Urothelium cell line (cell line): ENCODE data around the gene ZNF552.
"Not testable (repeated sequence)": the region's sequence is repeated elsewhere in the genome, so short reads cannot be mapped to it uniquely, and the experiment has no call there.

Source experiments
- DNase-seq: peaks from one replicate; pipeline ENCODE4 v3.0.0; 2011; ENCODE audit warnings: low spot score, mixed read lengths
- FAIRE-seq: peaks from 2 replicates; lab custom pipeline; 2011; peaks lifted over from hg19 to GRCh38; lab: Jason Lieb, UNC

ZNF552 gene

DNA sequence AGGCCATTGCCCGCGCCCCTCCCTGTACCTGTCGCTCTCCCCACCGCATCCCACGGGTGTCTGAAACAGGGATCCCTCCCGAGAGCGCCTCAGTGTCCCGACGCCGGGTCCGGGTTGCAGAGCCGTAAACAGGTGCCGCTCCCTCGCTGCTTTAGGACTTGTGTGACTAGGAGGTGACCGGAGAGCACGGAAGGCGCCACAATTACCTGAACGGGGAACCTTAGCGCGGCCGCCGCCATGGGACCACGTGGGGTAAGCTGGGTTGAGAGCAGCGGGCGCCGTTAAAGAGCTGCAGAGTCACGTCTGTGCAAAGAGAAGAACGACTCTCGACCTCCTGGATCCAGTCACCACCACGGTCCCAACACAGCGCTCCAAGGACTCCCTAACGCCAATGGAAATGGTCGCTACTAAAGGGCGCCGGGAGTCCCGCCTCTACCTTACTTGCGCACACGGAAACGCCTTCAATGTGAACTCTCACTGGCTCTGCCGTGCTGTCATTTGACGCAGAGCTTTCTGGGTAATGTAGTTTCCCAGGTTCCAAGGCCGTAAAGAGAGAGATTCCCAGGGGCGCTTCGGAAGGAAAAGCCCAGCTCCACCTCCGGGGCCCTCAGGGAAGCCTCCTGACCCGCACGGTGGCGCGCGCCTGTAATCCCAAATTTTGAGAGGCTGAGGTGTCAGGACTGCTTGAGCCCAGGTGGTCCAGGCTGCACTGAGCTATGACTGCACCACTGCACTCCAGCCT lies at the start of gene ZNF552:
ZNF552 (minus strand) TSS at position 409 of the 742 bp plus-strand sequence; CDS start at position 239, 170 bp downstream.
- DNase-seq = peak; percentile 86
- FAIRE-seq = no peak

- DNase-seq, FAIRE-seq: not testable (repeated sequence)
Measured at GRCh38 chr19:57862351-57862750, 47.6 kb upstream of the ZNF552 start.

- not testable (repeated sequence) for FAIRE-seq, DNase-seq
Measured at GRCh38 chr19:57854117-57854516, 39.4 kb upstream of the ZNF552 start.

- not testable (repeated sequence) for DNase-seq, FAIRE-seq
Measured at GRCh38 chr19:57851812-57852603, 37.3 kb upstream of the ZNF552 start.

DNA sequence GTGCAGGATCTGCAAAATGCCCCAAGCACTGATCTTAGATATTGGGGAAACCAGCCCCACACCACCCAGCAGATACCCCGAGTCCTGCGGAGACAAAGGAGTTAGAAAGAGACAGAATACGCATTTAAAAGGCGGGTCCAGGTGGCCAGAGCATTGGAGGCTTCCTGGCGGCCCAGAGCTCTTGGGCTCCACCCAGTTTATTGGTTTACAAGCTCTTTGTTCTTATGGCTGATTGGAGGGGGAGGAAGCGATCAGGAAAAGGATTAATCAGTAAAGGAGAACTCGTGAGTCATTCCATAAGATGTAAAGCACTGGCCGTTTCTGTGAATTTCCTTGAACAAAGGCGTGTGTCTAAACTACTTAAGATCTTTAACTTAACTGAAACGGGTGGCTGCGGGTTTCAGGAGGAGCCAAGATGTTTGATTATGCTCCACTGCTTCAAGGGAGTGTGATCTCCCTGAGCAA lies 35.9 kb upstream of the ZNF552 start:
- no peak for FAIRE-seq
- peak; percentile 24 for DNase-seq

GRCh38 chr19:57849666-57850473 lies 35.2 kb upstream of the ZNF552 start, which contains the start of gene ZNF587:
ZNF587 (plus strand) TSS chr19:57849859; CDS start chr19:57850039, 180 bp downstream.
- FAIRE-seq = not testable (repeated sequence)
- peak; percentile 79 for DNase-seq

DNA sequence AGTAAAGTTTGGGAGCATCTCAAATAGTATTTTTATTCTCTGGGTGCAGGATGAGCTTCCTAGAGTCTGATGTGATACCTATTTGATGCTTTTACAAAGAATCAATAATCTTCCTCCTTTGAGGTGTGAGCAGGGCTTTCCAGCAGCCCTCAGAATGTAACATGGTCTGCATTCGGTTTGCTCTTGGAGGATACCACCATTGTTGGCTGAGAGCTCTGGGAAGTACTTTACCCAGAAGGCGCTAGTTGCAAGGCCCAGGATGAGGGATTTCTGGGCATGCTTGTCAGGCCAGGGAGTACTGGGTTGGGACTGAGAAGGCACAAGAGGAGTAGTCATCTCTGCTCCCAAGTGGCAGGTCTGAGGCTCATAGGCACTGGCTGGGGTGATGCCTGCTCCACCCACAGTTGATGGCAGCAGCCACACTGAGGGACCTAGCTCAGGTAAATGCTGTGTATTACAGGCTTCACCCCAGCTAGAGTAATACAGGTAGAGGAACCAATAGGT lies 34.5 kb upstream of the ZNF552 start:
- FAIRE-seq = peak; percentile 9
- DNase-seq = not testable (repeated sequence)

DNA sequence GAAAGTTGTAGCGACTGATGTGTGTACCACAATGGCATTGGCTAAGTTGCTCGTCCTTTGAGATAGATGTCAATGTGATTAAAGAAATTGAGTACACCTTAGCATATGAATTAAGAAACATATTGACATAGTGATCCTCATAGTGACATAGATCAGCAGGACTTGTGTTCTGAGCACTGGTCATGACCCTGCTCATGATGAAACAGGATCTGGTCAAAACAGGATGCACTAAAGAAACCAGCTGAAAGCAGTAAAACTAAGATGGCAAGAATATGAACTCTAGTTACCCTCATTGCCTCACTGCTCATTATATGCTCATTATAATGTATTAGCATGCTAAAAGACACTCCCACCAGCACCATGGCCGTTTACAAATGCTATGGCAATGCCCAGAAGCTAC lies 32.5 kb upstream of the ZNF552 start:
- FAIRE-seq, DNase-seq: not testable (repeated sequence)

DNA sequence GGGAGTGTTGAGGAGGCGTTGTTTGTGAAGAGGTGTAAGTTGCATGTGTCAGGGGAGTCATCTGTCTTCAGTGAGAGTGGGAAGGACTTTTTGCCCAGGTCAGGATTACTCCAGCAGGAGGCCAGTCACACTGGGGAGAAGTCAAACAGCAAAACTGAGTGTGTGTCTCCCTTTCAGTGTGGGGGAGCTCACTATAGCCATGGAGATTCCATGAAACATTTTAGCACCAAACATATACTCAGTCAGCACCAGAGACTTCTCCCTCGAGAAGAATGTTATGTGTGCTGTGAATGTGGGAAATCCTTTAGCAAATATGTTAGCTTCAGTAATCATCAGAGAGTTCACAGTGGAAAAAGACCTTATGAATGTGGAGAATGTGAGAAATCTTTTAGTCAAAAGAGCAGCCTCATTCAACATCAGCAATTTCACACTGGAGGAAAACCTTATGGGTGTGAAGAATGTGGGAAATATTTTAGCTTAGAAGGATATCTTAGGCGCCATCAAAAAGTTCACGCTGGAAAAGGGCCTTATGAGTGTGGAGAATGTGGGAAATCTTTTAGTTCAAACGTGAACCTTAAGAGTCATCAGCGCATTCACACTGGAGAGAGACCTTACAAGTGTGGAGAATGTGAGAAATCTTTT lies 26.5 kb upstream of the ZNF552 start:
- no peak for DNase-seq
- no peak for FAIRE-seq

DNA sequence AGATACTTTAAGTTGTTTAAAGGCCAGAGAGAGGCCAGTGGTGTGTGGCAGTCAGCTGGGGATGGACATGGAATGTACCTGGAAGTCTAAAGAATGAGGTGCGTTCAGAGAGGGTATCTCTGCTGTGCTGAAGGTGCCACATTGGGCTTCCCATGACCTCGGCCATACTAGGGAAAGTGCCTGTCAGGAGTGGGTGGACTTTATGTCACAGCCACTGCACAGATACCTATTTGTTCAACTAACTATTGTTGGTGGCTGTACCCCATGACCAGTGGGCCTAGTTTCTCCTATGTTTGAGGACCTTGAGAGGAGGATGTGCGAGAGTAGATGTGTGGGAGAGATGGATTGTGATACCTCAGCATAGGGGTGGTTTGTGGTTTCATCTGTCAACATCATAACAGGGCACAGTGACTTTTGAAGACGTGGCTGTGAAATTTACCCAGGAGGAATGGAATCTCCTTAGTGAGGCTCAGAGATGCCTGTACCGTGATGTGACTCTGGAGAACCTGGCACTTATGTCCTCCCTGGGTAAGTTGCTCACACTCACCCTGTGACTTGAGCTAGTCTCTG lies 24.0 kb upstream of the ZNF552 start:
- not testable (repeated sequence) for FAIRE-seq, DNase-seq

DNA sequence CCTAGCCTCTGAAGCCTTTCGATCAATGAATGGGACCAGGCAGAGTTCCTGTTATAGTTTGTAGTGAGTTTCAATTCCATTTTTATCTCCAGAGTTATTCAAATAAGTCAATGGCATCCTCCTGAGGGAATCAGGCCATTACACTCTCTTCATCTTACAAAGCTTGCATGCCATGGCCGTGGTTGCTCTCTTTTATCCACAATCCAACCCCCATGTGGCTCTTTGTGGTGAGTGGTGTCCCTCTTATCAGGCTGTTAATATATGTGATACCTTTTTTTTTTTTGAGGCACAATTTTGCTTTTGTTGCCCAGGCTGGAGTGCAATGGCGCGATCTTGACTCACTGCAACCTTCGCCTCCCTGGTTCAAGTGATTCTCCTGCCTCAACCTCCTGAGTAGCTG lies 22.3 kb upstream of the ZNF552 start:
- not testable (repeated sequence) for DNase-seq, FAIRE-seq

GRCh38 chr19:57830071-57830602 lies 15.4 kb upstream of the ZNF552 start, which contains the start of gene ZNF587B:
ZNF587B (plus strand) TSS chr19:57830299; CDS start chr19:57830529, 230 bp downstream.
- DNase-seq = no peak

DNA sequence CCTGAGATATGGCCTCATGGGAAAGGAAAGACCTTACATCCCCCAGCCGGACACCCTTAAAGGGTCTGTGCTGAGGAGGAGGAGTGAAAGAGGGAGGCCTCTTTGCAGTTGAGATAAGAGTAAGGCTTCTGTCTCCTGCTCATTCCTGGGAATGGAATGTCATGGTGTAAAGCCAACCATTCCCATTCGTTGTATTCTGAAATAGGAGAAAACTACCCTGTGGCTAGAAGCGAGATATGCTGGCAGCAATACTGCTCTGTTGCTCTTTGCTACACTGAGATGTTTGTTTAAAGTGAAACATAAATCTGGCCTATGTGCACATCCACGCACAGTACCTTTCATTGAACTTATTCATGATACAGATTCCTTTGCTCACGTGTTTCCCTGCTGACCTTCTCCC lies 14.6 kb upstream of the ZNF552 start:
- no peak for FAIRE-seq
- no peak for DNase-seq

More at GRCh38 chr19:57830071-57830602, 15.4 kb upstream of the ZNF552 start, which contains the start of gene ZNF587B:
- FAIRE-seq = no peak

DNA sequence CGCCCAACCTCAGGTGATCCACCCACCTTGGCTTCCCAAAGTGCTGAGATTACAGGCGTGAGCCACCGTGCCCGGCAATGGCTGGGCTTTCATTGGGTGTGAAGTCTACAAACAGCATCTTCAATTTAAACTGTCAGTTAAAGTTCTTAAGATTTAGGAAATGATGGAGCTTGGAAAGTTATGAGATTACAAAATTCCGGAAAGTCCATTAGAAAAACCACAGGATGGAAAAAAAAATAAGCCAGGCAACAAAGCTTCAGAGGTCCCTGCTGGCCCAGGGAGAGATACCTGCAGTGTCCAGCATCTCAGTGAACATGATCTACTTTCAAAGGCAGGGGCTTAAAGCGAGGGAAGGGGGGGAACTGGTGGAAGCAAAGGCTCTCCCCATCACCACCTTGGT lies 10.8 kb upstream of the ZNF552 start:
- DNase-seq = no peak
- no peak for FAIRE-seq

DNA sequence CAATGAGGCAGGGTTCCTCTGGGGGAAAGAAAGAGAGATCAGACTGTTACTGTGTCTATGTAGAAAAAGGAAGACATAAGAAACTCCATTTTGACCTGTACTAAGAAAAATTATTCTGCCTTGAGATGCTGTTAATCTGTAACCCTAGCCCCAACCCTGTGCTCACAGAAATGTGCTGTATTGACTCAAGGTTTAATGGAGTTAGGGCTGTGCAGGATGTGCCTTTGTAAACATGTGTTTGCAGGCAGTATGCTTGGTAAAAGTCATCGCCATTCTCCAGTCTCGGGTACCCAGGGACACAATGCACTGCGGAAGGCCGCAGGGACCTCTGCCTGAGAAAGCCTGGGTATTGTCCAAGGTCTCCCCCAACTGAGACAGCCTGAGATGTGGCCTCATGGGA lies 8.9 kb upstream of the ZNF552 start:
- not testable (repeated sequence) for FAIRE-seq, DNase-seq

GRCh38 chr19:57823155-57823554 lies 8.4 kb upstream of the ZNF552 start:
- not testable (repeated sequence) for FAIRE-seq

GRCh38 chr19:57821501-57821900 lies 6.8 kb upstream of the ZNF552 start:
- not testable (repeated sequence) for DNase-seq, FAIRE-seq

More at GRCh38 chr19:57823155-57823554, 8.4 kb upstream of the ZNF552 start:
- not testable (repeated sequence) for DNase-seq

- DNase-seq, FAIRE-seq: not testable (repeated sequence)
Measured at GRCh38 chr19:57821095-57821494, 6.4 kb upstream of the ZNF552 start.

DNA sequence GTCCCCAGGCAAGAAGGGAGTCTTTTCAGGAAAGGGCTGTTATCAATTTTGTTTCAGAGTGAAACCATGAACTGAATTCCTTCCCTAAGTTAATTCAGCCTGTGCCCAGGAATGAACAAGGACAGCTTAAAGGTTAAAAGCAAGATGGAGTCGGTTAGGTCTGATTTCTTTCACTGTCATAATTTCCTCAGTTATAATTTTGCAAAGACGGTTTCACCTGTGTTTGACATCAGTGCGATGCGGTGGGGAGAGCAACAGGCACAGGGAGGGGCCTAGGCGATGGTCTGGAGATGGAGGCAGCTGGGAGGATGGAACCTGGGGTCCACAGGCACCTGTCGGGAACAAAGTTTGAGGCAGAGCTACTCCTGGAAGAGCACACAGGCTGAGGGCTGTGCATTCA lies 5.9 kb upstream of the ZNF552 start:
- FAIRE-seq (no peak), DNase-seq (no peak)
